GM19328 (cell line): ENCODE results near the gene TECPR2.

Experiments
- ATAC-seq: cut with Tn5 transposase; IDR thresholded peaks from one replicate; pipeline ENCODE4 v1.9.1; 2021; ENCODE audit warnings: mild to moderate bottlenecking, moderate library complexity; ENCODE audit not compliant: unreplicated experiment

Gene TECPR2

DNA sequence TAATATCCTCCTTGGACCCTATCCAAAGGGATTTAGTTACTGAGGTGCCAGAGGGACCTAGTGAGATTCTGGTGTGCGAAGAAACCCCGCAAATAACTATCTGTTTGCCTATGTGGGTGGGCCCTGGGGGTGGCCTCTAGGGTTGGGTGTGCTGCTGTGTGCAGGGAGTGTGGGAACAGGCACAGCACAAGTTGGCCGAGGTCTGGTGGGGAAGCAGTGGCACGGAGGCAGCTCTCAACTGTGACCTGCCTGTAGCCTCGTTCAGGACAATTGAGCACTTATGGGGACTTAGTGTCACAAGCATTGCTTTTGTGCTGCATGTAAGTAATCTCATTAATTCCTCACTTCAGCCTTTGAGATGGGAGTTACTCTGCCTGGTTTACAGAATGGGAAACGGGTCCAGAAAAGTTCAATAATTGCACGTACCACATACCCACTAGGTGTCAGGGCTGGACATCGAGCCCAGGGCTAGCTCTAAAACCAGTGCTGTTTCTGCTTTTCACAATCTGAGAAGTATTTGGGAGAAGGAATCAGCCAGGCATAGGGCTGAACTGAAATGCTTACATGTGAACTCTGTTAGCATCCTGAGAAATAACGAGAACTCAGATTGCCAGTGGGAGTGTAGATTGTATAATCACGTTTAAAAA lies 58.8 kb downstream of the TECPR2 start:
- ATAC-seq = no peak

DNA sequence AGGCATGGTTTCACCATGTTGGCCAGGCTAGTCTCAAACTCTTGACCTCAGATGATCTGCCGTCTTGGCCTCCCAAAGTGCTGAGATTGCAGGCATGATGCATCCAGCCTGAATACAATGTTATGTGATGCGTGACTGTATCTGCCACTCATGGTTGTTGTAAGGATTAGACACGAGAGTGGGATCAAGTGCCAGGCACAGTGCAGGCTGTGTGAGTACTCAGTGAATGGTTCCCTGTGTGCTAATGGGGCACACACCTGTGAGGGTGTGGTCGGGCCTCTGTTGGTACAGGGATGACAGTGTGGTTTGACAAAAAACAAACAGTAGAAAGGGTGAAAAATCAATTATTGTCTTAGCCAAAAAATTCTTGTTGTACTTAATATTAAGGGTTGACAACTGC lies 61.8 kb downstream of the TECPR2 start:
- ATAC-seq = no peak

DNA sequence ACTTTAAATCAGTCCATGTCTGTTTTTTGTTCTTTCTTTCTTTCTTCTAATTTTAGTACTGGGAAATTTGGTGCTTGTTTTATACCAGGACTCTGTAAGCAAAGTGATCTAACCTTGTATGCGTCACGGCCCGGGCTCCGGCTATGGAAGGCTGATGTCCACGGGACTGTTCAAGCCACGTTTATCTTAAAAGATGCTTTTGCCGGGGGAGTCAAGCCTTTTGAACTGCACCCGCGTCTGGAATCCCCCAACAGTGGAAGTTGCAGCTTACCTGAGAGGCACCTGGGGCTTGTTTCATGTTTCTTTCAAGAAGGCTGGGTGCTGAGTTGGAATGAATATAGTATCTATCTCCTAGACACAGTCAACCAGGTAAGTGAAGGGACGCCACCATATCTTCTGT lies 62.2 kb downstream of the TECPR2 start:
- no peak for ATAC-seq

DNA sequence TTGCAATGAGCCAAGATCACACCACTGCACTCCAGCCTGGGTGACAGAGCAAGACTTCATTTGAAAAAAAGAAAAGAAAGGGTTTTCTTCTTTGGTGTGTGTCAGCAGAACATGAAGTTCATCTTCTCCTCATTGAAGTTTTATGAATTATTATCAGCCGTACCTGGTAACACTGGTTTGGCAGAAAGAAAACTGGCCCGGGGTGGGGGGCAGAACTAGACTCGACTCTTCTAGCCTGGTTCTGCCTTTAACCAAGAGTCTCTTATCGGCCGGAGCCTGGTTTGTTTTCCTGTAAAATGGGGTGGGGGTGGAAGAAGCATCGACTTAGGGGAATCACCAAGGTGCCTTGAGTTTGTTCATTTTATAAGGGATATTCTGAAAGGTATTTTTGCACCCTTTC lies 64.1 kb downstream of the TECPR2 start:
- ATAC-seq = no peak

DNA sequence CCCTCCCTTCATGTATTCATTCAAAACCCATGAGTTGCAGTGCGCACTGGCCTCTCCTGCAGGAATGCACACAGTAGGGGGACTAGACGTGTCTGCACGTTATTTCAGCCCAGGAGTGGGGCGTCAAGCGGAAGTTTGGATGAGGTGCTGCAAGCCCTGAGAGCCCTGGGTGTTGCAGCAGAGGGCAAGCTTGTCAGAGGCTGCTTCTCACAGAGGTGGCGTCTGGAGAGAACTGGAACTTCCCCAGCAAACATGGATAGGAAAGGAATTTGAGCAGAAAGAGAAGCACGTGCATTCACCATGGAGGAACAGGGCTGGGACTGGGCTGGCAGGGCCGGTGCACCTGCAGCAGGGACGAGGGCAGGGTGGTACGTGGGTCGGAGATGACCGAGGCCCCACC lies 64.9 kb downstream of the TECPR2 start:
- ATAC-seq = no peak

DNA sequence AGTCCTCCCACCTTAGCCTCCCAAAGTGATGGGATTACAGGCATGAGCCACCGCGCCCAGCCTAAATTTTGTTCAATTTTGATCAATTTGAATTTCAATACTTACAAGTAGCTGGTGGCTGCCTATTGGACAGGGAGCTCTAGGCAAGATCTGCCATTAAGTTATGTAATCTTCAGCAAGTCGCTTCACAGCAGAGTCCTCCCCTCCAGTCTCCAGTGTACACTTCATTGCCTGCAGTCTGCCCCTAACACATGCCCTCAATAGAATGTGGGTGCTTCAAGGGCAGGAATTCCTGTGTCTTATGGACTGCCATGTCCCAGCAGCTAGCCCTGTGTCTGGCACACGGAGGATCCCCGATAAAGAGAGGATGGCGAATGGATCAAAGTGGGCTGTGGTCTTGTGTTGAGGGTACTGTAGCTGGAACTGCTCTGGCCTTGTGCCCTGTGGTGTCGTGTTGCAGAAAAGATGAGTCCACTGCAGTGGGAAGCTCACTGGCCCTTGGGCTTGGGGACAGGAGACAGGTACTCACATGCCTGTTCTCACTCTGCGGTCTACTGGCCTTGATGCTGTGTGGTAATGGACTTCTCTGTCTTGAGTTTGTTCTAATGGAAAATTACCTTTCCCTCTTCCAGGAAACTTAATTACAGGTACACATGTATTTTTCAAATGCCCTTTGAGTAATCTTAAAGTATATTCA lies 67.6 kb downstream of the TECPR2 start:
- no peak for ATAC-seq

DNA sequence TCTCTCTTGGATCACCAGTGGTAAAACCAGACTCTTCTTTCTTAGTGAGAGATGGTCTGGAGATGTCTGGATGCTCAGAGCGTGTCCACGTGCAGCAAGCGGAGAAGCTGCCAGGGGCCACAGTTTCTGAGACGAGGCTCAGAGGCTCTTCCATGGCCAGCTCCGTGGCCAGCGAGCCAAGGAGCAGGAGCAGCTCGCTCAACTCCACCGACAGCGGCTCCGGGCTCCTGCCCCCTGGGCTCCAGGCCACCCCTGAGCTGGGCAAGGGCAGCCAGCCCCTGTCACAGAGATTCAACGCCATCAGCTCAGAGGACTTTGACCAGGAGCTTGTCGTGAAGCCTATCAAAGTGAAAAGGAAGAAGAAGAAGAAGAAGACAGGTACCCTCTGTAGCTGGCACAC lies 69.0 kb downstream of the TECPR2 start:
- ATAC-seq = no peak

DNA sequence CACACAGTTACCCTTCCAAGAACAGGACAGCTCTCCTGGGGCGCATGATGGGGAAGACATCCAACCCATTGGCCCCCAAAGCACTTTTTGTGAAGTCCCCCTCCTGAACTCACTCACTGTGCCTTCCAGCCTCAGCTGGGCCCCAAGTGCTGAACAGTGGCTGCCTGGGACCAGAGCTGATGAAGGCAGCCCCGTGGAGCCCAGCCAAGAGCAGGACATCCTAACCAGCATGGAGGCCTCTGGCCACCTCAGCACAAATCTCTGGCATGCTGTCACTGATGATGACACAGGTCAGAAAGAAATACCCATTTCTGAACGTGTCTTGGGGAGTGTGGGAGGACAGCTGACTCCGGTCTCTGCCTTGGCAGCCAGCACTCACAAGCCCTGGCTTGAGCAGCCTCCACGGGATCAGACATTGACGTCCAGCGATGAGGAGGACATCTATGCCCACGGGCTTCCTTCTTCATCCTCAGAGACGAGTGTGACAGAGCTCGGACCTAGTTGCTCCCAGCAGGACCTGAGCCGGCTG lies 72.0 kb downstream of the TECPR2 start:
- ATAC-seq = no peak

DNA sequence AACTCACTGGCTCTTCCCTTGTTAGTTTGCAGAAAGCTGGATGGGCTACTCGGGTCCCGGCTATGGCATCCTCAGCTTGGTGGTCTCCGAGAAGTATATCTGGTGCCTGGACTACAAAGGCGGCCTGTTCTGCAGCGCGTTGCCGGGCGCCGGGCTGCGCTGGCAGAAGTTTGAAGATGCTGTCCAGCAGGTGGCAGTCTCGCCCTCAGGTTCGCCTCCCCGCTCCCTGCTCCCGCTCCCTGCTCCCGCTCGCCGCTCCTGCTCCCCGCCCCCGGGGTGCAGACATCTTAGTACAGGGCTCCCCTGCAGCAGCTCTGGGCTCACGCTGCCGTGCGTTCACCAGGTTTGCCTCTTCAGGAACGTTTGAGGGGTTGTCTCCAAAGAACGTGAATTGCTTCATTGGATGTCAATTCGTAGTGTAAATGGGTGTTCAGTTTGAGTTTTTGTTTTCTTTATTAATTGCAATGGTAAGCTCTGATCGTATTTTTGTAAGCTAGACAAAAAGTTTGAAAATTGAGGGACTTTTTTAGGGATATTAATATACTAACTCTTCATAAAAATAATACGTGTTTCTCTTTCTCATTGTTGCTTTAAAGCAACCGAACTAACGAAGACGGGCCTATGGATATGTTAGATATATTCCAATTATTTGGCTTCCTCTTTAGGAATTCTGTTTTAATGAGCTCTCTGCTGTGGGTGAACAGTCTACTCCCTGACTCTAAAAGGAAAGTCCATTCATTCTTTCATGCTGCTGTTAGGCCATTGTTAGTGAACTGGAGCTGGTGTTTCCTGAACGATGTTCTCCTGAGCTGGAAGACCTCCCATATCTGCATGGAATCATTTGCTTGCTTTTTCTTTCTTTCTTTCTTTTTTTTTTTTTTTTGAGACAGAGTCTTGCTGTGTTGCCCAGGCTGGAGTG lies 75.5 kb downstream of the TECPR2 start:
- no peak for ATAC-seq

DNA sequence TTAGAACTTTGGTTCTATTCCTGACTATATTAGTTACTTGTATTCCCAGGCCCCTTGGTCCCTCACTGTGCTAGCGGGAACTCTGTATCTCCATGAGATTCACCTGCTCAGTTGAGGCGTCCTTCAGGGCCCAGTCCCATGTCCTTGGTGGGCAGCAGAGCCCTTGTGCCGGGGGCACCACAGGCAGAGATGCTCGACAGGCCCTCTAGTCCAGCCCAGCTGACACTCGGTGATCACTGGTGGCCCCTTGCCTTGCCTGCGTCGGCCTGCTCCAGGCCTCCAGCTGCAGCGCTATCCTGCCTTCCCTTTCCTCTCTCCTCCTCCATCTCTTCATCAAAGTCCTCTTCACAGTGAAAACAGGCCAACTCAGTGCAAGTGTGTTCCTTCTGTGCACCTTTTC lies 76.8 kb downstream of the TECPR2 start:
- no peak for ATAC-seq

DNA sequence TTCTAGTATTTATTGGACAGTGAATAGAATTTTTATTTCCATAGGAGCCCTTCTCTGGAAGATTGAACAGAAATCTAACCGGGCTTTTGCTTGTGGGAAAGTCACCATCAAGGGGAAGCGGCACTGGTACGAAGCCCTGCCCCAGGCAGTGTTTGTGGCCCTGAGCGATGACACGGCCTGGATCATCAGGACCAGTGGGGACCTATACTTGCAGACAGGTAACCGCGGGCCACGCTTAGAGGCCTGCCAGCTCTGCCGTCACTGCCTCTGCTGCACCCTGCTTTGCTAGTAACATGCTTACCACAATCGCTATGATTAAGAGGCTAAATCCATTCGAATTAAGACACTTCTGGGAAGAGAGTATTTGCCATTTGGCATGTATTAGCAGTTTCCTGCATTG lies 77.7 kb downstream of the TECPR2 start:
- no peak for ATAC-seq

DNA sequence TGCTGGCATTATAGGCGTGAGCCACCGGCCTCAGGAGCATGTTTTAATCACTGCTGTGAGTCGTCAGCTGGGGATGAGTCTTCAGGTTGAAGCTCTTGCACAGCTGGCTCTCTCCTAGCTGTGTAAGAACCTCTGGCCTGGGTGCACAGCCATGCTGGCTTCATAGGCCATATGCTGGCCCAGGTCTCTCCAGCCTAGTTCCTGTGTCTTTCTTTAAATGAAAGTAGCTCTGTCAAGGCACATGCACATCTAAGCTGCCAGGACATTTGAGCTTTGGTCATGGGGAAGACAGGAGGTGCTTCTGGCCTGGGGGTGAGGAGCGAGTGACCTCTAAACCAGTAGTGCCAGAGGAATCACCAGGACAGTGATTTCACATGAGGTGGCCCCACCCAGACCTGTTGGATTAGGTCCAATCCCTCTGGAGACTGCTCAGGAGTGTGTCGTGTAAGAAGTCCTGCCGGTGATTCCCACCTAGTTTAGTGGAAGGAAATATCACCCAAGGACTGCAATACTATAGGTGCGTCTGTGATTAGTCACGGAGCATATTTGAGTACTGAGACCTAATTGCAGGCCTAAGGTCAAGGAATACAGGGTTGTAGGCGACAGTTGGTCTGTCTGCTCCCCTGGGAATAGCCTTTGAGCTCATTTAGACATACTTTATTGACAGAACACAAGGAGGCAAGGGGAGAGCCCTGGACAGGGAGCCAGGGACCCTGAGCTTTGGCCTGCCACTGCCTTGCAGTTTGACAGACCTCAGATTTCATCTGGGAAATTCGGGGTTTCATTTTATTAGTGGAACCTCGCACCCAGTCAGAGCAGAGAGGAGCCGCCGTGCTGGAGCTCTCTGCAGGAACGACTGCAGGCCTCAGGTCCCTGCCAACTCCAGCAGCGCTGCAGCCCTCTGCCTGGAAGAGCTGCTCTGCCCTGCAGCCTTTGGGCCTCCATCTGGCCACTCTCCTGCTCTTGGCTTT lies 79.8 kb downstream of the TECPR2 start:
- no peak for ATAC-seq

DNA sequence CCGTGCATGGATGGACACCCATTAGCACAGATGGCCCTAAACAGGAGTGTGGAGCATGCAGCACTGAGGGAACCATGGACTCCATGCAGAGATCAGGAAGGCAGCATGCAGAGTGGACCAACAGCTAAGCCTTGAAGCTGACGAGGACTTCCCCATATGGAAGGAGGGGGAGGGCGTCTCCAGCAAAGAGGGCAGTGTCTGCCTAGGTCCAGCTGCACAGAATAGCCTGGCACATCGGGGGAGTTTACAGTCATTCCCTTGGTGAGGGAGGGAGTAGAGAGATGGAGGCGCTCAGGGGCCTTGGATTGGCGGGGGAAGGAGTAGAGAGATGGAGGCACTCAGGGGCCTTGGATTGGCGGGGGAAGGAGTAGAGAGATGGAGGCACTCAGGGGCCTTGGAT lies 82.3 kb downstream of the TECPR2 start:
- ATAC-seq = no peak

DNA sequence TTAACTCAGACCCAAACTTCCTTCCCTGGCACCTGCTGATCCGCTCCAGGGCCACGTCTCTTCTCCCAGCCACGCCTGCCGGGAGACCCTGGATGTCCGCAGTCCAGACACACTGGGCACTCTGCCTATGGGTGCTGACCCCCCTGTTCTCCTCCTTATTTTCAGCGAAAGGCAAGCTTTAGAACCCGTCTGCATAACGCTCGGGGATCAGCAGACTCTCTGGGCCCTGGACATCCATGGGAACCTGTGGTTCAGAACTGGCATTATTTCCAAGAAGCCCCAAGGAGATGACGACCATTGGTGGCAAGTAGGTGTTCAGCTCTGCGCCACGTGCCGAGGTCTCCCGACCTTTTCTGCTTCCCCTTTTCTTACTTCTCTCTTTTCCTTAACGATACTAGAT lies 82.9 kb downstream of the TECPR2 start:
- no peak for ATAC-seq

DNA sequence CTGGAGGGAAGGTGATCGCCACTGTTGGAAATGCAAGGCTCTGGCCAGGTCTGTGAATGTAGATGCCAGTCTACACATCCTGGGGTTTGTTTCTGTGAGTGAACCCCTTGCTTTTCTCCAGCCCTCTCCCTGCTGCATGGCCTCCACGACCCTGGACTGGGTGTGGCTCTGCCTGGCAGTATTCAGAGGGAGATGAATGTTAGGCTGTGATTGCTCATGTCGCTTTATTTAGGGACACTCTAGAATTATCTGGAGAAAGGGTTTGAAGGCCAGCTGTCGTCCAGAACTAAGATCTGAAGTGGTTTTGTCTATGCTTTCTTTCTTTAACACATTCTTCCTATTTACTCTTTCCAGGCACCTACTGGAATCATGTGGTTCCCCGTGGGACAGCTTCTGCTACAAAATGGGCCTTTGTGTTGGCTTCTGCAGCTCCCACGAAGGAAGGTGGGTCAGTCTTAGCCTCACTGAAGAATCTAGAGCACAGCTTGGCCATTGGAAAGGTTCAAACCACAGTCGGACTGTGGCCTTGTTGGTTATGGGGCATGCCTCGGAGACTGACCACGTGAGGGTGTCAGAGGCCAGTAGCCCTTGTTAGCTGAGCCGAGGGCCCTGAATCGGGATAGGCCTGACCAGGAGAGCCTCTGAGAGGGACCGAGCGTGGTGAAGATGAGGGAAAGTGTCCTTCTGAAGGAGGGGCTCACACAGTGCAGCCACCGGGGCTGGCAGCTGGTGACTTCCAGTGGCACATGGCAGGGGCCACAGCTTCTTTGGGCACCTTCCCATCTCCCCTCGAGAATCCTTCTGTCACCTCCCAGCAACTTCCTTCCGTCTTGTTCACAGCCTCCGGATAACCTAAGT lies 87.7 kb downstream of the TECPR2 start:
- no peak for ATAC-seq

DNA sequence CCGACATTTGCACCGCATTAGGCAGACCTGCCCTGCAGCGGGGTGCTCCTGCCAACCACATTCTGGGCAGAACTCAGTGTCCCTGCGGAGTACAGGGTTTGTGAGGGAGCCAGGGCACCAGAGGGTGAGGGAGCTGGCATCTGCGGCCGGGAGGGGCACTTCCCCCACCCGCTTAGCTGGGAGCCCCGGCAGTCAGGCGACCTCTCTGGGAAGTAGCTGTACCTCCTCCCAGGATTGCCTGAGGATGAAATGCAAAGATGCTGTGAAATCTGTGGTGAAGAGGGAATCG lies 88.3 kb downstream of the TECPR2 start:
- ATAC-seq = no peak

DNA sequence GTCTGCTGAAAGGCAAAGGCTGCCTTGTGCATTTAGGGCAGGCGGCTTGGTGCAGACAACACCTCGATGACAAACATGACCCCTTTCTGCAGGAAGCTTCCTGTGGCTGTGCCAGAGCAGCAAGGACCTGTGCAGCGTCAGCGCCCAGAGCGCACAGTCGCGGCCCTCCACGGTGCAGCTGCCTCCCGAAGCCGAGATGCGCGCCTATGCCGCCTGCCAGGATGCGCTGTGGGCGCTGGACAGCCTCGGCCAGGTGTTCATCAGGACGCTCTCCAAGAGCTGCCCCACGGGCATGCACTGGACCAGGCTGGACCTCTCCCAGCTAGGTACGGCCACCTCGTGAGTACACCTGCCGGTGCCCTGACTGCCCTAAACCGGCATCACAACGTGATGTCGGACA lies 89.6 kb downstream of the TECPR2 start:
- no peak for ATAC-seq

DNA sequence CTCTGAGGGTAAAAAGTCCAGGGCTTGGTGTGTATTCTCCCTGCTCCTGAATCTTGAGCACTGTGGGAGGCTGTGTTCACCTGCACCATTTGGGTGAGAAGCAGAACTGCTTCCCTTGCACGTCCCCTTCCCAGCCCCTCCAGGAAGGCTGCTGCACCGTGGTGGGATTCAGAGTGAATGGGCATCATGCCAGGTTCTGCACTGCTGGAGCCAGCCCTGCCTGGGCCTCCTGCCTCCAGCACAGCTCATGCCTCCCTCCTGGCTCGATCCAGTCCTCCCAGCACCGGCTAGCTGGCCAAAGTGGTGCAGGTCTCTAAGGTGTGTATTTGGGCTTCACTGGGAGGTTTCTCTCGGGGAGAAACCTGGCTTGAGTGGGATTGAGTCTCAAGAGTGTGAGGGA lies 92.0 kb downstream of the TECPR2 start:
- no peak for ATAC-seq

DNA sequence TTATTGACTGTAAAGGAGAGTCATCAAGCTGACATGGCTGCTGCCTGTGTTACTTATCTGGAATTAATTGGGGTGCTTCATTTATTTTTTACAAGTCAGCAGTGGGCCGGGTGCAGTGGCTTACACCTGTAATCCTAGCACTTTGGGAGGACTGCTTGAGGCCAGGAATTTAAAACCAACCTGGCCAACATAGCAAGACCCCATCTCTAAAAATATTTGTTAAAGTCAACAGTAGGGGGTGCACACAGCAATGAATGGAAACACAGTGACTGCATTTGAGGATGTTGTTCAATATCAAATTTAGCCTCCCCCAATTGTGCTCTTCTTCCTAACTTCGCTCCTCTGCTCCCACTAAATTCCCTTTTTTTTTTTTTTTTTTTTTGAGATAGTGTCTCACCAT lies 94.8 kb downstream of the TECPR2 start:
- no peak for ATAC-seq
